Measurements from ENCODE around the gene RBMXL2. TPM values are rescaled to one million over a fixed set of nuclear protein-coding genes. Genes with fewer than 3 reads are reported as not detected.

The RBMXL2 gene
- total RNA-seq, 4 donors from 2014 or later, result not detected

DNA sequence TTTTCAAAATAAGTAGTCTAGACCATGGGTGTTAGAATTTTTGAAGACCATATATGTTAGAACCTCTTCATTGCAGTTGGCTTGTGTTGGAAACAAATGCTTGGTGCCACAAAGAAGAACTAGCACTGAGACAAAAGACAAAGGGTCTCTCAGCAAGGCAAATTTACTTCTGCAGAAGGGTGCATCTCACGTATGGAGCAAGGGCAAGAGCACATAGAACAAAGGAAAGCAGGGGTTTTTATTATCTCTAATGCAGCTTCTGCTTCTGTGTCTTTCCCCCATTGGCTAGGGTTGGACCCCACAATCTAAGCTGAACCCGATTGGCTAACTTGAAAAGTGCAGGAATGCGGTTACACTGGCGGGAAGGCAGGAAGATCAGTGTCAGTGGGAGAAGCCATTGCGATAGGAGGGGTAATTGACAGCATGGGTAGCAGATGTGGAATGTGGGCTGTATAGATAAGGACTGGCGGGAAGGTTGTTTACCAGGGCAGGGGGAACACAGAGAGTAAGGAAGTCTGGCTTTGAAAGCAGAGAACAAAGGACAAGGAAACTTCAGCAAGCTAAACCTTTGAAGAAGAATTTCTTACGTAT lies 9.2 kb upstream of the RBMXL2 start:
- H3K4me3 ChIP-seq, result no peak overlapping the region
- no peak for DNase-seq
- H3K4me1 ChIP-seq, result no peaks in the 10 kb centered on the region
- ATAC-seq, result no peak
- in situ Hi-C loops (cut with MboI; ENCODE audit: low sequenced_read_pairs in 4 of 4), result loop anchor here in 1 of 4 donors (25.0 kb wide), 1 partner anchor 608 kb away; no protein-coding TSS in a partner anchor
- H3K36me3 ChIP-seq, result no peaks in the 10 kb centered on the region
- H3K27me3 ChIP-seq, result no peaks in the 10 kb centered on the region
- TF ChIP-seq, protein P1, sequence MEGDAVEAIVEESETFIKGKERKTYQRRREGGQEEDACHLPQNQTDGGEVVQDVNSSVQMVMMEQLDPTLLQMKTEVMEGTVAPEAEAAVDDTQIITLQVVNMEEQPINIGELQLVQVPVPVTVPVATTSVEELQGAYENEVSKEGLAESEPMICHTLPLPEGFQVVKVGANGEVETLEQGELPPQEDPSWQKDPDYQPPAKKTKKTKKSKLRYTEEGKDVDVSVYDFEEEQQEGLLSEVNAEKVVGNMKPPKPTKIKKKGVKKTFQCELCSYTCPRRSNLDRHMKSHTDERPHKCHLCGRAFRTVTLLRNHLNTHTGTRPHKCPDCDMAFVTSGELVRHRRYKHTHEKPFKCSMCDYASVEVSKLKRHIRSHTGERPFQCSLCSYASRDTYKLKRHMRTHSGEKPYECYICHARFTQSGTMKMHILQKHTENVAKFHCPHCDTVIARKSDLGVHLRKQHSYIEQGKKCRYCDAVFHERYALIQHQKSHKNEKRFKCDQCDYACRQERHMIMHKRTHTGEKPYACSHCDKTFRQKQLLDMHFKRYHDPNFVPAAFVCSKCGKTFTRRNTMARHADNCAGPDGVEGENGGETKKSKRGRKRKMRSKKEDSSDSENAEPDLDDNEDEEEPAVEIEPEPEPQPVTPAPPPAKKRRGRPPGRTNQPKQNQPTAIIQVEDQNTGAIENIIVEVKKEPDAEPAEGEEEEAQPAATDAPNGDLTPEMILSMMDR (IDR thresholded peaks at IDR 0.05 in 4 of 5, conservative IDR thresholded peaks at IDR 0.05 in 1 of 5), result no peak
- TF ChIP-seq POLR2A (IDR thresholded peaks at IDR 0.05), result no peak
- intact Hi-C loops (cut with DNase I; ENCODE audit: low total_unique reads), result no loop called here
- no peaks in the 10 kb centered on the region for H3K9me3 ChIP-seq
- H3K27ac ChIP-seq, result no peak overlapping the region

GRCh38 chr11:7080900-7081299 lies 7.9 kb upstream of the RBMXL2 start:
- no peak for DNase-seq
- Histone ChIP-seq H3K27ac (no peak overlapping the region), H3K9me3 (no peaks in the 10 kb centered on the region), H3K4me1 (no peaks in the 10 kb centered on the region), H3K27me3 (no peaks in the 10 kb centered on the region), H3K4me3 (no peak overlapping the region), H3K36me3 (no peaks in the 10 kb centered on the region)
- intact Hi-C loops (cut with DNase I; ENCODE audit: low total_unique reads) (no loop called here), in situ Hi-C loops (cut with MboI; ENCODE audit: low sequenced_read_pairs in 4 of 4) (loop anchor here in 1 of 4 donors (25.0 kb wide), 1 partner anchor 606 kb away; no protein-coding TSS in a partner anchor)
- no peak for TF ChIP-seq POLR2A (IDR thresholded peaks at IDR 0.05)
- TF ChIP-seq, protein P1 (IDR thresholded peaks at IDR 0.05 in 4 of 5, conservative IDR thresholded peaks at IDR 0.05 in 1 of 5), result no peak
- no peak for ATAC-seq

GRCh38 chr11:7081441-7081840 lies 7.4 kb upstream of the RBMXL2 start:
- Histone ChIP-seq H3K27ac (no peak overlapping the region), H3K9me3 (no peaks in the 10 kb centered on the region), H3K4me3 (no peak overlapping the region), H3K36me3 (no peaks in the 10 kb centered on the region), H3K27me3 (no peaks in the 10 kb centered on the region), H3K4me1 (no peaks in the 10 kb centered on the region)
- ATAC-seq (no peak), DNase-seq (no peak)
- in situ Hi-C loops (cut with MboI; ENCODE audit: low sequenced_read_pairs in 4 of 4) (loop anchor here in 1 of 4 donors (25.0 kb wide), 1 partner anchor 606 kb away; no protein-coding TSS in a partner anchor), intact Hi-C loops (cut with DNase I; ENCODE audit: low total_unique reads) (no loop called here)
- TF ChIP-seq, protein P1 (IDR thresholded peaks at IDR 0.05 in 4 of 5, conservative IDR thresholded peaks at IDR 0.05 in 1 of 5), result no peak
- TF ChIP-seq POLR2A (IDR thresholded peaks at IDR 0.05), result no peak

DNA sequence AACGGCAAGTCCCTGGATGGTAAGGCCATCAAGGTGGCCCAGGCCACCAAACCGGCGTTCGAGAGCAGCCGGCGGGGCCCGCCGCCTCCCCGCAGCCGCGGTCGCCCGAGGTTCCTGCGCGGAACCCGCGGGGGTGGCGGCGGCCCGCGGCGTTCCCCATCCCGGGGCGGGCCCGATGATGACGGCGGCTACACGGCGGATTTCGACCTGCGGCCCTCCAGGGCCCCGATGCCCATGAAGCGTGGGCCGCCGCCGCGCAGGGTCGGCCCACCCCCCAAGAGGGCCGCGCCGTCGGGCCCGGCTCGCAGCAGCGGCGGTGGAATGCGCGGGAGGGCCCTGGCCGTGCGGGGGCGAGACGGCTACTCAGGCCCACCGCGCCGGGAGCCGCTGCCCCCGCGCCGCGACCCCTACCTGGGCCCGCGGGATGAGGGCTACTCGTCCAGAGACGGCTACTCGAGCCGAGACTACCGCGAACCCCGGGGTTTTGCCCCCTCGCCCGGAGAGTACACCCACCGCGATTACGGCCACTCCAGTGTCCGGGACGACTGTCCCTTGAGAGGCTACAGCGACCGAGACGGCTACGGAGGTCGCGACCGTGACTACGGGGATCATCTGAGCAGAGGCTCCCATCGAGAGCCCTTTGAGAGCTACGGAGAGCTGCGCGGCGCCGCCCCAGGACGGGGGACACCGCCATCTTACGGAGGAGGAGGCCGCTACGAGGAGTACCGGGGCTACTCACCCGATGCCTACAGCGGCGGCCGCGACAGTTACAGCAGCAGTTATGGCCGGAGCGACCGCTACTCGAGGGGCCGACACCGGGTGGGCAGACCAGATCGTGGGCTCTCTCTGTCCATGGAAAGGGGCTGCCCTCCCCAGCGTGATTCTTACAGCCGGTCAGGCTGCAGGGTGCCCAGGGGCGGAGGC lies 792 bp downstream of the RBMXL2 start:
- Histone ChIP-seq H3K27ac (no peak overlapping the region), H3K4me3 (no peak overlapping the region), H3K27me3 (no peaks in the 10 kb centered on the region), H3K4me1 (no peaks in the 10 kb centered on the region), H3K36me3 (no peaks in the 10 kb centered on the region), H3K9me3 (no peaks in the 10 kb centered on the region)
- DNase-seq (no peak), ATAC-seq (no peak)
- intact Hi-C loops (cut with DNase I; ENCODE audit: low total_unique reads) (no loop called here), in situ Hi-C loops (cut with MboI; ENCODE audit: low sequenced_read_pairs in 4 of 4) (loop anchor here in 2 of 4 donors (10.0 to 25.0 kb wide), 2 partner anchors 598 to 605 kb away; no protein-coding TSS in a partner anchor)
- TF ChIP-seq, protein P1 (IDR thresholded peaks at IDR 0.05 in 4 of 5, conservative IDR thresholded peaks at IDR 0.05 in 1 of 5), result no peak
- no peak for TF ChIP-seq POLR2A (IDR thresholded peaks at IDR 0.05)

Measured in gastrocnemius medialis (tissue), 4 donors.